NCI-H748 (cell line): ENCODE measurements around the gene COPS7A.
"Not testable (repeated sequence)": the region's sequence is repeated elsewhere in the genome, so short reads cannot be mapped to it uniquely, and the experiment has no call there.

Source experiments
- DNase-seq: peaks from one replicate; lab custom pipeline; 2025; ENCODE audit not compliant: unreplicated experiment; lab: John Stamatoyannopoulos, UW

Gene COPS7A

GRCh38 chr12:6701078-6701768 lies 22.6 kb upstream of the COPS7A start:
- DNase-seq = no peak

- peak; percentile 33 for DNase-seq
Measured at GRCh38 chr12:6703631-6704030, 20.2 kb upstream of the COPS7A start.

DNA sequence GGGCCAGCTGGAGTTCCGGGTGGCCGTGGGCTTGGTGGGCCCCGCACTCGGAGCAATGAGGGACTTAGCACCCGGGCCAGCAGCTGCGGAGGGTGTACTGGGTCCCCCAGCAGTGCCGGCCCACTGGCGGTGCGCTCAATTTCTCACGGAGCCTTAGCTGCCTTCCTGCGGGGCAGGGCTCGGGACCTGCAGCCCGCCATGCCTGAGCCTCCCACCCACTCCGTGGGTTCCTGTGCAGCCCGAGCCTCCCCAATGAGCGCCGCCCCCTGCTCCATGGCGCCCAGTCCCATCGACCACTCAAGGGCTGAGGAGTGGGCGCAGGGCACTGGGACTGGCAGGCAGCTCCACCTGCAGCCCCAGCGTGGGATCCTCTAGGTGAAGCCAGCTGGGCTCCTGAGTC lies 15.5 kb upstream of the COPS7A start:
- not testable (repeated sequence) for DNase-seq

- DNase-seq = peak; percentile 18
Measured at GRCh38 chr12:6708960-6709394, 14.9 kb upstream of the COPS7A start.

- DNase-seq = not testable (repeated sequence)
Measured at GRCh38 chr12:6716031-6716873, 7.6 kb upstream of the COPS7A start.

- DNase-seq = no peak
Measured at GRCh38 chr12:6716874-6717437, 6.9 kb upstream of the COPS7A start.

- DNase-seq = no peak
Measured at GRCh38 chr12:6722863-6723262, 983 bp upstream of the COPS7A start.

DNA sequence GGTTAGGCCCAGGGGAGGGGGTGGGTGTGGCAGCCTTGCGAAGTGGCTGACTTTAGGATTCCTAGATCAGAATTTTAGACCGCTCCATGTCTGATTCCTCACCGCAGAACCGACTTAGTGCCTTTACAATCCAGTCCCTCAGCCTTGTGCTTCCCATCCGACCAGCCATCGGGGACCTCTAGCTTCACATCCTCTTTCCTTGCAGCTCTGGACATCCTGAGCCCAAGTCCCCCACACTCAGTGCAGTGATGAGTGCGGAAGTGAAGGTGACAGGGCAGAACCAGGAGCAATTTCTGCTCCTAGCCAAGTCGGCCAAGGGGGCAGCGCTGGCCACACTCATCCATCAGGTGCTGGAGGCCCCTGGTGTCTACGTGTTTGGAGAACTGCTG lies 557 bp downstream of the COPS7A start:
- peak; percentile 39 for DNase-seq

DNA sequence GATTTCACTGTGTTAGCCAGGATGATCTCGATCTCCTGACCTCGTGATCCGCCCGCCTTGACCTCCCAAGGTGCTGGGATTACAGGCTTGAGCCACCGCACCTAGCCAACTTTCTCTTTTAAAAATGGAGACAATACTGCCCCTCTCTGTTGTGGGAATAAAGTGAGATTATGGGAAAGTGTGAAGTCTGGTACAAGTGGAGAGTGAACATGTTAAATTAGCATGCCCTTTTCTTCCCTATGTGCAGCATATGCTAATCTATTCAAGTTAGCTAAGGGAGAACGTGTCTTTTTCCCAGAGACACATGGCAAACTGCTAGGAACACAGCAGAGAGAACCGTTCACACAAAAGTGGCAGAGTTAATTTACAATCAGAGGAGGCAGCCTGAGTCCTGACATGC lies 1.5 kb downstream of the COPS7A start:
- DNase-seq = no peak

GRCh38 chr12:6729186-6729585 lies 5.3 kb downstream of the COPS7A start:
- no peak for DNase-seq

- no peak for DNase-seq
Measured at GRCh38 chr12:6730169-6730568, 6.3 kb downstream of the COPS7A start.

GRCh38 chr12:6734506-6735387 lies 10.9 kb downstream of the COPS7A start:
- DNase-seq = no peak

DNA sequence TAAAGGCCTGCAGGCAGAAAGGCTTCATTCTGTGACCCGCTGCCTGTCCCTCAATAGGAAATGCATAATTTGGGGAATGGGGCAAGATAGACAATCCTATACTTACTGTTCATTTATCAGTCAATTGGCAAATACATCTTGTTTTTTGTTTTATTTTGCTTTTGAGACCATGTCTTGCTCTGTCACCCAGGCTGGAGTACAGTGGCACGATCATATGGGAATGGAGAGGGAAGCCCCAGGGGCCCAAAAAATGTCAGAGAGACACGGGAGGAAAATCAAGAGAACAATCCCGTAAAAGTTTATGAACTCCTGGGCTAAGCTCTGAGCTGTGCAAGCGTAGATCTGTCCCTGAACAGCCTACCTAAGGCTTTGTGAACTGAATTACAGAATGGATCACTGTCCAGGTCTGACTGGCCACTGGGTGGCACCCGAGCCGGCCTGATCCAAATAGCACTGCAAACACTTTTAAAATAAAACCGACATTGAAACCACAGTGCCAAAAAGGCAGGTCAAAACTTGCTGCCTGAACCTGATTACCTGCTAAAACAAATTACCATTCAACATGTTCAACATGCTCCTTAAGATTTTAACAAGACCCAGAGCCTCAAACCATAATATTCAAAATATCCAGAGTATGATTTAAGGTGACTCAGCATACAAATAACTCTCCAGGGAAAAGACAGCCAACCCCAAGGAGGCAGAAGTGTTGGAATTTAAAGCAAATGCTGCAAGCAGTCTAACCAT lies 11.8 kb downstream of the COPS7A start:
- peak; percentile 38 for DNase-seq

DNA sequence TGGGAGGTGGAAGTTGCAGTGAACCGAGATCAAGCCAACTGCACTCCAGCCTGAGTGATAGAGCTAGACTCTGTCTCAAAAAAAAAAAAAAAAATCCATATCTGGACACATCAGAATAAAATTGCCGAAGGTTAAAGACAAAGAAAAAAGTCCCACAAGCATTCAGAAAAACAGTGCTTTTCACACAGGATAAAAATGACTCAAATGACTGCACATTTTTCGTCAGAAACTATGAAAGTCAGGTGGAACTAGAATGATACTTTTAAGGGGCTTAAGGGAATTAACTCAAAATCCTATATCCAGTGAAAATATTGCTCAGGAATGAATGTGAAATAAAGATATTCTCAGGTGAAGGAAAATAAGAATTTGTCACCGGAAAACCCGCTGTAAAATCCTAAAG lies 12.9 kb downstream of the COPS7A start:
- DNase-seq = no peak

GRCh38 chr12:6742080-6742479 lies 18.2 kb downstream of the COPS7A start:
- DNase-seq = not testable (repeated sequence)

- DNase-seq = no peak
Measured at GRCh38 chr12:6742834-6743233, 19.0 kb downstream of the COPS7A start.

DNA sequence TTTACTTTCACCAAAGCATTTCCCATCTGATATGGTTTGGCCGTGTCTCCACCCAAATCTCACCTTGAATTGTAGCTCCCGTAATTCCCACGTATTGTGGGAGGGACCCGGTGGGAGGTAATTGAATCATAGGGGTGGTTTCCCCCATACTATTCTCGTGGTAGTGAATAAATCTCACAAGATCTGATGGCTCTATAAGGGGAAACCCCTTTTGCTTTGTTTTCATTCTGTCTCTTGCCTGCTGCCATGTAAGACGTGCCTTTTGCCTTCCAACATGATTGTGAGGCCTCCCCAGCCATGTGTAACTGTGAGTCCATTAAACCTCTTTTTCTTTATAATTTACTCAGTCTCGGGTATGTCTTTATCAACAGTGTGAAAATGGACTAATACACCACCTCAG lies 19.5 kb downstream of the COPS7A start:
- DNase-seq = not testable (repeated sequence)

DNA sequence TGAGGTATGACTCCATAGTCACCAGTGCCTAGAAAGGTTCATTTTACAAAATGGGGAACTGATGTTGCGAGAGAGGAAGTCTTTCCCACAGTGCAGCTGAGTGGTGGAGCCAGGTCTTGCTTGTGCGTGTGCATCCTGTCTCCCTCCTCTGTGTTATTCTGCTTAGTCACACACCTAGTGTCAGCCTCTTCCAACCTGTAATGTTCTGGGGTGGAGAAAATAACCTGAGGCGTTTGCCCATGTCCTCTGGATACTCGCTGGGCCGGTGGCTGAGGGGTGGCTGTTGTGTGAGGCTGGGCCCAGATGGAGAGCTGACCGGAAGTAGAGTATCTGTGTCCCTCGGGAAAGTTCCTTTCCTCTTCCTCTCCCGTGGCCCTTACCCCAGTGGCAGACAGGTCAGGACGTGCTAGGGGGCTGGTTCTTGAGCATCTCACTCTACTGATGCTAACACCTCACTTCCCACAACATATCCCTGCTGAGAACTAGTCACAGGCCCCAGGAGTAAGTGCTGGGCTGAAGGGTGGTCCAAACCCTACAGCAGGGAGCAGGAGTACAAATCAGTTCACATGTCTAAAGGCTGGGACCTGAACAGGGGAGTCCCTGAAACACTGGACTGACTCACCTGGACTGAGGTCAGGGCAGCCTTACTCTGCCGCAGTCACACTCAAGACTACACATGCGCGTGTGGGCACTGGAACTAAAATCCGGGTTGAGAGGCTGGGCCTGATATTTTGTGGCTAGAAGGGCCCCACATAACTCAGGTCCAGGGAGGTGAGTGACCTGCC lies 22.1 kb downstream of the COPS7A start:
- DNase-seq = no peak

DNA sequence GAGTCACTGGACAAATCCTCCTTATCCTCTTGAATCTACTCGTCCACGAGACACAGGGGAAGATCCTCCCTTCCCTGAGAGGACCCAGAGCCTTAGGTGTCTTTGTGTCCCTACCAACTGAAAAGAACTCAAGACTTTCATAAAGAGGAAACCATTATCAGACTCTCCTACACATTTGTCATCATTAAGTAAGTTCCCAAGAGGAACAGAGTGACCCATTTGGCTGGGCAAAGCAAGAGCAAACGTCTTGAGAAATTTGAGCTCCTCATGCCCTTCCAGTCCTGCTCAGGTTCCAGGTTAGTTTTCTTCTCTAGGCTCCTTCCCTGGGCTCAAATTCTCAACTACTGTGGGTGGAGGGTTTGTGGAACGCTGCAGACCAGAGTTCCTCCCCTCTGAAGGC lies 23.4 kb downstream of the COPS7A start:
- no peak for DNase-seq

- DNase-seq = no peak
Measured at GRCh38 chr12:6748761-6749160, 24.9 kb downstream of the COPS7A start.
